ENCODE data around the gene GC. TPM values are rescaled to one million over a fixed set of nuclear protein-coding genes. Genes with fewer than 3 reads are reported as not detected.

The GC gene
- total RNA-seq, 4 donors from 2014 or later: not detected

- H3K4me3 ChIP-seq (ENCODE audit: low read depth, poor library complexity, severe bottlenecking): no peak overlapping the region
- intact Hi-C loops (cut with DNase I; ENCODE audit: low total_unique reads): no loop called here
- WGBS, 2 donors: 36 to 48% methylated on average over 4 of the region's 4 CpGs
- no peak for DNase-seq (ENCODE audit: low spot score in 2 of 2)
- TF ChIP-seq POLR2A (IDR thresholded peaks at IDR 0.05): no peak
- TF ChIP-seq, protein P1, sequence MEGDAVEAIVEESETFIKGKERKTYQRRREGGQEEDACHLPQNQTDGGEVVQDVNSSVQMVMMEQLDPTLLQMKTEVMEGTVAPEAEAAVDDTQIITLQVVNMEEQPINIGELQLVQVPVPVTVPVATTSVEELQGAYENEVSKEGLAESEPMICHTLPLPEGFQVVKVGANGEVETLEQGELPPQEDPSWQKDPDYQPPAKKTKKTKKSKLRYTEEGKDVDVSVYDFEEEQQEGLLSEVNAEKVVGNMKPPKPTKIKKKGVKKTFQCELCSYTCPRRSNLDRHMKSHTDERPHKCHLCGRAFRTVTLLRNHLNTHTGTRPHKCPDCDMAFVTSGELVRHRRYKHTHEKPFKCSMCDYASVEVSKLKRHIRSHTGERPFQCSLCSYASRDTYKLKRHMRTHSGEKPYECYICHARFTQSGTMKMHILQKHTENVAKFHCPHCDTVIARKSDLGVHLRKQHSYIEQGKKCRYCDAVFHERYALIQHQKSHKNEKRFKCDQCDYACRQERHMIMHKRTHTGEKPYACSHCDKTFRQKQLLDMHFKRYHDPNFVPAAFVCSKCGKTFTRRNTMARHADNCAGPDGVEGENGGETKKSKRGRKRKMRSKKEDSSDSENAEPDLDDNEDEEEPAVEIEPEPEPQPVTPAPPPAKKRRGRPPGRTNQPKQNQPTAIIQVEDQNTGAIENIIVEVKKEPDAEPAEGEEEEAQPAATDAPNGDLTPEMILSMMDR (IDR thresholded peaks at IDR 0.05): no peak
Observed at GRCh38 chr4:71785959-71786358, 2.1 kb upstream of the GC start.

DNA sequence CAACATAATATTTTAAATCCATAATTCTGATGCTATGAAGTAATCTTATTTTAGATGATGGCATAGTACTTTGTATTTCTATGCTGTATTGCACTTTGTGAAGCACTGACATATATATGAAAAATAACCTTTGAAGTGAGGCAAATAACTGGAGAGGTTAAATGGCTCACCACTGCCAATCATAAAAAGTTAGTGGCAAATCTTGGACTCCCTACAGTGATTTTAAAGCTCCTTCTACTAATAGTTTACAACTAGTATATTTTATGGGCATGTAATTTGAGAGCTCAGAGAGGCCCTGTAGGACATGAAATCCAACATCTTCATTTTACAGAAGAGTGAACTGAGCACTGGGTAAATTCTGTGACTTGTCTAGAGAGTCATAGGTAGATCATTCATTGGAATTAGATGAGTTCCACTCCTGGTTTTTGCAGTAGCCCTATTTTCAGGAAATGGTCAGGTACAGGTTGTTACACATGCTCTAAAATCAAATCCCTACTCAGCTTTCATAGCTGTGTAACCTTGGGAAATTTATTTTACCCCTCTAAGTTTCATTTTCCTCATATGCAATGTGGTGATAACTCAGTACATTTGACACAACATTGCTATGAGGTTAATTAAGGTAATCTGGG, 804 bp upstream of the GC start:
- intact Hi-C loops (cut with DNase I; ENCODE audit: low total_unique reads): no loop called here
- H3K4me3 ChIP-seq (ENCODE audit: low read depth, poor library complexity, severe bottlenecking): no peak overlapping the region
- no peak for DNase-seq (ENCODE audit: low spot score in 2 of 2)
- TF ChIP-seq, protein P1 (IDR thresholded peaks at IDR 0.05): no peak
- no peak for TF ChIP-seq POLR2A (IDR thresholded peaks at IDR 0.05)

- intact Hi-C loops (cut with DNase I; ENCODE audit: low total_unique reads): no loop called here
- H3K4me3 ChIP-seq (ENCODE audit: low read depth, poor library complexity, severe bottlenecking): no peak overlapping the region
- TF ChIP-seq, protein P1 (IDR thresholded peaks at IDR 0.05): no peak
- no peak for TF ChIP-seq POLR2A (IDR thresholded peaks at IDR 0.05)
- DNase-seq (ENCODE audit: low spot score in 2 of 2): no peak
Observed at GRCh38 chr4:71777891-71778290, 6.0 kb downstream of the GC start.

GRCh38 chr4:71775449-71775848, 8.4 kb downstream of the GC start:
- intact Hi-C loops (cut with DNase I; ENCODE audit: low total_unique reads): no loop called here
- 95 to 97% methylated on average over 2 of the region's 2 CpGs for WGBS, 2 donors
- no peak overlapping the region for H3K4me3 ChIP-seq (ENCODE audit: low read depth, poor library complexity, severe bottlenecking)
- no peak for DNase-seq (ENCODE audit: low spot score in 2 of 2)
- TF ChIP-seq POLR2A (IDR thresholded peaks at IDR 0.05): no peak
- TF ChIP-seq, protein P1 (IDR thresholded peaks at IDR 0.05): no peak

DNA sequence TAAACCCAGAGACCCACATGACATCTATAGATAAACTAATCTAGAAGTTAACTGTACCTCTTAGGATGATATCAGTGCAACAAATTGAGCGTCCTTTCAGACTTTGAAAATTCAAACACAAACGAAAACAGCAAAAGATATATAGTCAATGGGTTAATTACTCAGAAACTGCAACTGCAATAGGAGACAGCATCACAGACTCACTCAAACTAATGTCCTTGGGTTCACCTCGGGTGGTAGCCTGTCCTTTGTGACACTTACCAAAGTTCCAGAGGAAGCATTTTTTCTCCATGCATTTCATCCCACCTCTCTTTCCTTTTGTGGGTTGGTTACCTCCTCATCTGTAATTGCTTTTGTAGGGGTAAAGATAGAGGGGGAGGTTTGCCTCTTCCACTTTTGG, 9.7 kb downstream of the GC start:
- 62 to 70% methylated on average over 3 of the region's 3 CpGs for WGBS, 2 donors
- no peak overlapping the region for H3K4me3 ChIP-seq (ENCODE audit: low read depth, poor library complexity, severe bottlenecking)
- no peak for DNase-seq (ENCODE audit: low spot score in 2 of 2)
- TF ChIP-seq, protein P1 (IDR thresholded peaks at IDR 0.05): no peak
- no peak for TF ChIP-seq POLR2A (IDR thresholded peaks at IDR 0.05)
- intact Hi-C loops (cut with DNase I; ENCODE audit: low total_unique reads): no loop called here

GRCh38 chr4:71773004-71773403, 10.9 kb downstream of the GC start:
- 81 to 95% methylated on average over 2 of the region's 2 CpGs for WGBS, 2 donors
- TF ChIP-seq, protein P1 (IDR thresholded peaks at IDR 0.05): no peak
- no peak for TF ChIP-seq POLR2A (IDR thresholded peaks at IDR 0.05)
- H3K4me3 ChIP-seq (ENCODE audit: low read depth, poor library complexity, severe bottlenecking): no peak overlapping the region
- intact Hi-C loops (cut with DNase I; ENCODE audit: low total_unique reads): no loop called here
- DNase-seq (ENCODE audit: low spot score in 2 of 2): no peak
